Pancreas (tissue), 10 donors: Measurements from ENCODE around the gene SGTA. TPM values are rescaled to one million over a fixed set of nuclear protein-coding genes. Genes with fewer than 3 reads are reported as not detected.
A peak's percentile ranks its signal among the peaks of the same experiment; 100 is the strongest.
"Not testable (repeated sequence)": the region's sequence is repeated elsewhere in the genome, so short reads cannot be mapped to it uniquely, and the experiment has no call there.

Source experiments
- ATAC-seq, 4 donors: fragments of 200-7000 bp; cut with Tn5 transposase; one replicate each; pipeline versions ENCODE4 v1.8.0 to v1.9.1; 2020; ENCODE audit warnings: mild to moderate bottlenecking in 4 of 4, moderate library complexity in 4 of 4
- DNase-seq, 6 donors: peaks; one replicate each; pipeline ENCODE4 v3.0.0-alpha.2; 2020
- FAIRE-seq: peaks from 2 replicates; lab custom pipeline; 2012; peaks lifted over from hg19 to GRCh38; lab: Jason Lieb, UNC
- H3K27ac ChIP-seq, 4 donors: fragments of 200-600 bp; sonication (generic); 1 replicate in 3 of 4; 2 replicates in 1 of 4; pipeline versions ENCODE4 v1.5.0 to v1.8.0; 2020
- H3K27me3 ChIP-seq, 4 donors: fragments of 200-600 bp; one replicate each; pipeline ENCODE4 v1.8.0; 2021
- H3K36me3 ChIP-seq, 3 donors: fragments of 200-600 bp; sonication (generic) in 1 of 3; one replicate each; pipeline versions ENCODE4 v1.5.0 to v1.8.0; 2020 to 2021
- H3K4me1 ChIP-seq, 3 donors: fragments of 200-600 bp; one replicate each; pipeline ENCODE4 v1.8.0; 2021
- H3K4me3 ChIP-seq, 4 donors: fragments of 200-600 bp; sonication (generic) in 2 of 4; one replicate each; pipeline versions ENCODE4 v1.5.0 to v1.8.0; 2020 to 2021
- H3K9me3 ChIP-seq, 4 donors: fragments of 200-600 bp; one replicate each; pipeline ENCODE4 v1.8.0; 2021
- WGBS, 2 donors: extraction: QIAGEN DNeasy Blood & Tissue Kit; methylation state at CpG; one replicate each; pipeline ENCODE4 v1.1.7; 2013; 5-methylcytosine and 5-hydroxymethylcytosine counted together
- intact Hi-C, 3 donors: fragments of 100-400 bp; cut with DNase I; formaldehyde crosslinking; loops; one replicate each; pipeline versions ENCODE4 v1.11.1 to v1.14.2; 2022
- polyA plus RNA-seq, 2 donors: library from polyadenylated mRNA; stranded (reverse); fragments of 200-250 nt; gene quantifications; one replicate each; pipeline ENCODE4 v1.2.3, GENCODE V29; 2013
- total RNA-seq, 6 donors: library from RNA; stranded (reverse); fragmentation: NEBNext Ultra II Directional in 4 of 6; extraction: Animal tissue kit (Norgen Biotek cat#: 25700) in 4 of 6; gene quantifications; one replicate each; pipeline versions ENCODE4 v1.2.1 to v1.2.4, GENCODE V29; 2021 to 2023
- TF ChIP-seq, protein P1 (sequence below), 4 donors: fragments of 200-600 bp; sonication (generic) in 3 of 4; IDR thresholded peaks; one replicate each; pipeline versions ENCODE4 v1.5.0 to v1.8.0; 2021; ENCODE audit warnings: antibody characterized with exemption in 4 of 4
- donor health status: healthy with polysubstance abuse.
- donor health status: DM: no; HTN: no; CAD: no; lungs with moderate emphysema.
- donor health status: DM: no; HTN: no; CAD: no.
- donor health status: control.
- donor health status: control.
- donor health status: Bipolar disorder and iron deficiency.
- donor health status: DM: yes; HTN: yes; CAD: no.
- donor health status: DM: no; HTN: no; CAD: no.
- donor health status: DM: no; HTN: no; CAD: no.
- donor health status: DM: yes; HTN: yes; CAD: no.

SGTA gene
- total and polyA plus RNA-seq, 8 donors: 19.4 to 49.6 (median 26.7) TPM

DNA sequence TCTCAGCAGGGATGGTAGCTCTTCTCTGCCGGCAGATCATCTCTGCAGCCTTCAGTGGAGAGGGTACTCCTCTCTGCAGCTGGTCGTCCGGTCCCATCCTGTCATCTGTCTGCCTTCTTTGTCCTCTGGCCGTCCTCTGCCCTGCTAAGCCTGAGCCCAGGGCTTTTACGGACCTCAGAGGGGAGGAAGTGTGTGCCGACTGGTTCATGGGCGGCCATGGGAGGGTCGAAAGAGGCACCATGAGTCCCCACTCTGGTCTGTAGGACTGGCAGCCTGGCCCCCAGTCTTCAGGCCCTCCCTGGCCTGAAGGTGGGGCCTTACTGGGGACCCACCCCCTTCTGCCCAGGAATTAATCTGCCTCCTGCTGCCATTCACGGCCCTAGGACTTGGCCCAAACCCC lies 40.6 kb upstream of the SGTA start:
- Histone ChIP-seq H3K4me3 (no peak overlapping the region), H3K9me3 (no peaks in the 10 kb centered on the region), H3K27me3 (no peaks in the 10 kb centered on the region), H3K36me3 (no peaks in the 10 kb centered on the region), H3K27ac (no peak overlapping the region), H3K4me1 (peaks cover 0 to 6% (median 0%) of the 10 kb centered on the region in 3 donors)
- ATAC-seq (no peak), DNase-seq (no peak), FAIRE-seq (no peak)
- TF ChIP-seq, protein P1, sequence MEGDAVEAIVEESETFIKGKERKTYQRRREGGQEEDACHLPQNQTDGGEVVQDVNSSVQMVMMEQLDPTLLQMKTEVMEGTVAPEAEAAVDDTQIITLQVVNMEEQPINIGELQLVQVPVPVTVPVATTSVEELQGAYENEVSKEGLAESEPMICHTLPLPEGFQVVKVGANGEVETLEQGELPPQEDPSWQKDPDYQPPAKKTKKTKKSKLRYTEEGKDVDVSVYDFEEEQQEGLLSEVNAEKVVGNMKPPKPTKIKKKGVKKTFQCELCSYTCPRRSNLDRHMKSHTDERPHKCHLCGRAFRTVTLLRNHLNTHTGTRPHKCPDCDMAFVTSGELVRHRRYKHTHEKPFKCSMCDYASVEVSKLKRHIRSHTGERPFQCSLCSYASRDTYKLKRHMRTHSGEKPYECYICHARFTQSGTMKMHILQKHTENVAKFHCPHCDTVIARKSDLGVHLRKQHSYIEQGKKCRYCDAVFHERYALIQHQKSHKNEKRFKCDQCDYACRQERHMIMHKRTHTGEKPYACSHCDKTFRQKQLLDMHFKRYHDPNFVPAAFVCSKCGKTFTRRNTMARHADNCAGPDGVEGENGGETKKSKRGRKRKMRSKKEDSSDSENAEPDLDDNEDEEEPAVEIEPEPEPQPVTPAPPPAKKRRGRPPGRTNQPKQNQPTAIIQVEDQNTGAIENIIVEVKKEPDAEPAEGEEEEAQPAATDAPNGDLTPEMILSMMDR (IDR thresholded peaks at IDR 0.05): no peak
- intact Hi-C loops: no loop called here
- 80 to 88% methylated on average over 9 of the region's 9 CpGs for WGBS, 2 donors

DNA sequence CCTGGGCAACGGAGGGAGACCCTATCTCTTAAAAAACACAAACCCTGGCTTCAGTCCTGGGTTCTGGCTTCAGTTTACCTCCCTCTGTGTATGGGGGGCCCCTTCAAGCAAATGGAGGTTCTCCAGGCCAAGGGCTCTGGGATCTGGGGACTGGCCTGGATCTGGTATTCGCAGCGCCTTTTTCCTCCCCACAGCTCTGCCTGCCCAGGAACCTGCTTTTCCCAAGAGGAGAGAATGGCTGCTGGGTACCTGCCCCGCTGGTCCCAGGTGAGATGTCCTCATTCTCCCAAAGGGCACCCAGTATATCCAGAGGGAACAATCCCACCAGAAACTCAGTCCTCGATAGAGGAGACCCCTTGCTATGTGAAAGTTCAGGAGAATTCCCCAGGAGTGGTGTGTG lies 39.8 kb upstream of the SGTA start:
- Histone ChIP-seq H3K36me3 (no peaks in the 10 kb centered on the region), H3K27me3 (no peaks in the 10 kb centered on the region), H3K4me1 (peaks cover 0 to 6% (median 0%) of the 10 kb centered on the region in 3 donors), H3K27ac (no peak overlapping the region), H3K4me3 (no peak overlapping the region), H3K9me3 (no peaks in the 10 kb centered on the region)
- TF ChIP-seq, protein P1 (IDR thresholded peaks at IDR 0.05): no peak
- no peak for FAIRE-seq
- no peak for DNase-seq
- ATAC-seq: no peak
- 94 to 96% methylated on average over 5 of the region's 5 CpGs for WGBS, 2 donors
- intact Hi-C loops: no loop called here

DNA sequence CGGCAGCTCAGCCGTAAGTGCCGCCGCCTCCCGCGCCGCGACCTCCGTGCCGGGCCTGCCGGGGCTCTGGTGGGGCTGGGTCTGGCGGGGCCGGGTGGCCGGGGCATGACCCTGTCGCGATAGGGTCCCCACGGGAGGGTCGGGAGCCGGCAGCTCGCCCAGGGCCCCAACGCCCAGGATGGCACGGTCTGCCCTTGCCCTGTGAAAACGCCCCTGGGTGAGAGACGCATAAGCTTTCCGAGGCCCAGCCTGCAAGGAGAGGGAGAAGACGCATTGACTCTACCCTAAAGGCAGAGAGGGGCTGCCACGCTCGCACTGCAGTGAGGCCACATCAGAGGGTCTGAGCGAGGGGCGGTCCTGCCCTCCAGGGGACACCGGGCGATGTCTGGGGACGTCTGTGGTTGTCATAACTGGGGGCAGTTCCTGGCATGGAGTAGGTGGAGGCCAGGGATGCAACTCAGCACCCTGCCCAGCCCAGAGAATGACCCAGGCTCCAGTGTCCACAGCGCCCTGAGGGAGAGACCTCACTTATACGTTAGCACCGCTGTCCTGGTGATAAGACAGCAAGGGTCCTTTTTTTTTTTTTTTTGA lies 37.1 kb upstream of the SGTA start:
- Histone ChIP-seq H3K4me1 (peaks cover 0 to 6% (median 0%) of the 10 kb centered on the region in 3 donors), H3K36me3 (no peaks in the 10 kb centered on the region), H3K4me3 (peak overlapping the region; percentile 74 to 93 (median 86)), H3K9me3 (no peaks in the 10 kb centered on the region), H3K27me3 (no peaks in the 10 kb centered on the region), H3K27ac (peak overlapping the region in 1 of 4 donors; percentile 42)
- TF ChIP-seq, protein P1 (IDR thresholded peaks at IDR 0.05): no peak
- intact Hi-C loops: no loop called here
- peak in 2 of 4 donors; percentile 9 to 18 for ATAC-seq
- WGBS, 2 donors: 0 to 1% methylated on average over 30 to 36 of the region's 36 CpGs
- peak in 3 of 6 donors; percentile 45 to 80 (median 64) for DNase-seq
- no peak for FAIRE-seq

DNA sequence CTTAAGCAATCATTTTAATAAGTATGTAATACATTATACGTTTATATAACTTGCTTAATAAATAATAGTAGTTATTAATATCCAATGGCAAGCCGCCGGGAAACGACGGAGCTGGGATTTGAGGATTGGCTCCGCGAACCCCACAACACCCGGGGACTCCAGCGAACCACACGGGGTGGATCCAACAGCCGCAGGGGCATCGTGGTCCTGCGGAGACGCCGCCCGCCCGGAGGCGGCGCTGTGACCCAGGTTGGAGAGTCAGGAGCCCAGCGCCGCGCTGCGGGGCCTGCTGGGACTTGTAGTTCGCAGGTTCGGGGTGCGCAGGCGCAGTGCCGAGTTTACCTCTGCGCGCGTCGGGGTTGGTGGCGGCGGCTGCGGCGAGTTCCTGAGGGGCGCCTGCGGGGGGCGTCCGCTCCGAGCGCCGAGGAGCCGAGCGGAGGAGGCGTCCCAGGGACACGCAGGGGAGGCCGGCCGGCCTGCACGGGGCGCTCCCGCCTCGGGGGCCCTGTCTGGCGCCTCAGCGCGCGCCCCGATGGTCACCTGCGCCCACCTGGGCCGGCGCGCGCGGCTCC lies 36.6 kb upstream of the SGTA start, which contains the start of gene ZNF554:
Gene ZNF554 (plus strand): TSS at position 329 of the 572 bp plus-strand sequence. CDS start 204 bp downstream, at position 533.
- Histone ChIP-seq H3K9me3 (no peaks in the 10 kb centered on the region), H3K27me3 (no peaks in the 10 kb centered on the region), H3K27ac (peak within 1 kb of the TSS in 2 of 4 donors; percentile 28 to 42), H3K4me1 (peaks cover 0 to 6% (median 0%) of the 10 kb centered on the region in 3 donors), H3K36me3 (no peaks in the 10 kb centered on the region), H3K4me3 (peak within 1 kb of the TSS; percentile 74 to 93 (median 86))
- WGBS, 2 donors: 0% methylated on average over 53 to 64 of the region's 64 CpGs
- TF ChIP-seq, protein P1 (IDR thresholded peaks at IDR 0.05): peak; percentile 86 to 96 (median 92)
- FAIRE-seq (no peak), ATAC-seq (peak; percentile 97 to 99 (median 99)), DNase-seq (peak; percentile 95 to 100 (median 98))
- intact Hi-C loops: no loop called here

DNA sequence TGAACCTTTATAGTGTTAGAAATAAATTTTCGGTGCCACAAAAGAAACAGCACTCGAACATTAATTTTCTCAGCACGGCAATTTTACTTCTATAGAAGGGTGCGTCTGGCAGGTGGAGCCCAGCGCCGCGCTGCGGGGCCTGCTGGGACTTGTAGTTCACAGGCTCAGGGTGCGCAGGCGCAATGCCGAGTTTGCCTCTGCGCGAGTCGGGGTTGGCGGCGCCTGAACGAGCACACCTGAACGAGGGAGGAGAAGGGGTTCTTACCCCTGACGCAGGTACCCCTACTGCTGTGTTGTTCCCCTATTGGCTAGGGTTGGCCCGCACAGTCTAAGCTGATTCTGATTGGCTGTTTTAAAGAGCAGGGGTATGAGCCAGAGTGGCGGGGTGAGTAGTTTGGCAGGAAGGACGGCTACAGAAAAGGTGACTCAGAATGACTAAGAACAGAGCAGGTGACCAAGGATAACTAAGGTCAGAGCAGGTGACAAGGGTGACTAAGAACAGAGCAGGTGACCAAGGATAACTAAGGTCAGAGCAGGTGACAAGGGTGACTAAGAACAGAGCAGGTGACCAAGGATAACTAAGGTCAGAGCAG lies 34.3 kb upstream of the SGTA start:
- FAIRE-seq, H3K4me1 ChIP-seq, H3K27me3 ChIP-seq, intact Hi-C loops, ATAC-seq, H3K9me3 ChIP-seq, H3K36me3 ChIP-seq, DNase-seq, H3K4me3 ChIP-seq, H3K27ac ChIP-seq: not testable (repeated sequence)
- WGBS, 2 donors: 73 to 76% methylated on average over 22 of the region's 22 CpGs
